Nephron progenitor cell (in vitro differentiated cells): ENCODE data around the gene CACNA2D1.

Experiments used
- DNase-seq: peaks from one replicate; pipeline ENCODE4 v3.0.0; 2021
- H3K27ac Mint-ChIP-seq: 2 replicates; pipeline ENCODE4 v1.8.0; 2021; ENCODE audit warnings: mild to moderate bottlenecking, moderate library complexity, mixed read lengths
- H3K27me3 Mint-ChIP-seq: 2 replicates; pipeline ENCODE4 v1.8.0; 2021; ENCODE audit warnings: mild to moderate bottlenecking, low read depth, mixed read lengths; ENCODE audit not compliant: poor library complexity
- H3K36me3 Mint-ChIP-seq: 2 replicates; pipeline ENCODE4 v1.8.0; 2021; ENCODE audit warnings: low read depth, mixed read lengths
- H3K4me1 Mint-ChIP-seq: 2 replicates; pipeline ENCODE4 v1.8.0; 2021; ENCODE audit warnings: mixed read lengths
- H3K4me3 Mint-ChIP-seq: 2 replicates; pipeline ENCODE4 v1.8.0; 2021; ENCODE audit warnings: mild to moderate bottlenecking, moderate library complexity, mixed read lengths
- H3K9me3 Mint-ChIP-seq: 2 replicates; pipeline ENCODE4 v1.8.0; 2021; ENCODE audit warnings: mild to moderate bottlenecking, moderate library complexity, mixed read lengths
- CTCF ChIP-seq: fragments of 200-600 bp; sonication (generic); IDR thresholded peaks from 2 replicates; pipeline ENCODE4 v1.5.0; 2021; ENCODE audit warnings: antibody characterized with exemption

Gene CACNA2D1

GRCh38 chr7:82029236-82029913 lies 414.2 kb downstream of the CACNA2D1 start:
- DNase-seq, result no peak
- H3K27ac Mint-ChIP-seq, result no peak overlapping the region
- no peak overlapping the region for H3K4me3 Mint-ChIP-seq
- no peak for TF ChIP-seq CTCF
- no peaks in the 10 kb centered on the region for H3K36me3 Mint-ChIP-seq
- no peaks in the 10 kb centered on the region for H3K9me3 Mint-ChIP-seq
- no peaks in the 10 kb centered on the region for H3K4me1 Mint-ChIP-seq
- H3K27me3 Mint-ChIP-seq, result no peaks in the 10 kb centered on the region

- no peak for TF ChIP-seq CTCF
- Mint-ChIP-seq H3K27ac (no peak overlapping the region), H3K4me1 (no peaks in the 10 kb centered on the region), H3K36me3 (no peaks in the 10 kb centered on the region), H3K27me3 (no peaks in the 10 kb centered on the region), H3K9me3 (no peaks in the 10 kb centered on the region), H3K4me3 (no peak overlapping the region)
- no peak for DNase-seq
Observed at GRCh38 chr7:82028097-82028496, 415.5 kb downstream of the CACNA2D1 start.

- no peak overlapping the region for H3K27ac Mint-ChIP-seq
- peaks cover 3% of the 10 kb centered on the region for H3K27me3 Mint-ChIP-seq
- no peaks in the 10 kb centered on the region for H3K36me3 Mint-ChIP-seq
Observed at GRCh38 chr7:82021713-82022112, 421.9 kb downstream of the CACNA2D1 start.

DNA sequence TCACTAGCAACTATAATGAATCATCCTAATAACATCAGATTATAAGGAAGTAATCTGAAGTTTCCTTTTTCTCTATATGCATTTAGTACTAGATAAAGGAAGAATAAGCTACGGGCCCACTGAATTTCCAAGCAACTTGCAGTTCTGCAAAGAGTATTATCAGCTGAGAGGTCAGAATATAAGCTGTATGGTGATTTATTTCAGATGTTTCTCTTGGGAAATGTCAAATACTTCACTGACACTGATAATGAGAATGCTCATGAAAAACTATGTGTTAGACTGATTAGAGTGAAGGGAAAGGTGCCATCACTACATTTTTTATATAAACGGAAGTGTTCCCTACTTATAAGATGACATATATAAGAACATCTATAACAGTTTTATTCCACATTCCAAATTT lies 422.5 kb downstream of the CACNA2D1 start:
- no peaks in the 10 kb centered on the region for H3K9me3 Mint-ChIP-seq
- H3K36me3 Mint-ChIP-seq, result no peaks in the 10 kb centered on the region
- no peak for TF ChIP-seq CTCF
- H3K4me3 Mint-ChIP-seq, result no peak overlapping the region
- no peak overlapping the region for H3K27ac Mint-ChIP-seq
- H3K4me1 Mint-ChIP-seq, result peaks cover 1% of the 10 kb centered on the region
- peaks cover 3% of the 10 kb centered on the region for H3K27me3 Mint-ChIP-seq
- no peak for DNase-seq

More at GRCh38 chr7:82021713-82022112, 421.9 kb downstream of the CACNA2D1 start:
- no peak for DNase-seq
- H3K4me3 Mint-ChIP-seq, result no peak overlapping the region
- TF ChIP-seq CTCF, result no peak
- no peaks in the 10 kb centered on the region for H3K4me1 Mint-ChIP-seq
- no peaks in the 10 kb centered on the region for H3K9me3 Mint-ChIP-seq

DNA sequence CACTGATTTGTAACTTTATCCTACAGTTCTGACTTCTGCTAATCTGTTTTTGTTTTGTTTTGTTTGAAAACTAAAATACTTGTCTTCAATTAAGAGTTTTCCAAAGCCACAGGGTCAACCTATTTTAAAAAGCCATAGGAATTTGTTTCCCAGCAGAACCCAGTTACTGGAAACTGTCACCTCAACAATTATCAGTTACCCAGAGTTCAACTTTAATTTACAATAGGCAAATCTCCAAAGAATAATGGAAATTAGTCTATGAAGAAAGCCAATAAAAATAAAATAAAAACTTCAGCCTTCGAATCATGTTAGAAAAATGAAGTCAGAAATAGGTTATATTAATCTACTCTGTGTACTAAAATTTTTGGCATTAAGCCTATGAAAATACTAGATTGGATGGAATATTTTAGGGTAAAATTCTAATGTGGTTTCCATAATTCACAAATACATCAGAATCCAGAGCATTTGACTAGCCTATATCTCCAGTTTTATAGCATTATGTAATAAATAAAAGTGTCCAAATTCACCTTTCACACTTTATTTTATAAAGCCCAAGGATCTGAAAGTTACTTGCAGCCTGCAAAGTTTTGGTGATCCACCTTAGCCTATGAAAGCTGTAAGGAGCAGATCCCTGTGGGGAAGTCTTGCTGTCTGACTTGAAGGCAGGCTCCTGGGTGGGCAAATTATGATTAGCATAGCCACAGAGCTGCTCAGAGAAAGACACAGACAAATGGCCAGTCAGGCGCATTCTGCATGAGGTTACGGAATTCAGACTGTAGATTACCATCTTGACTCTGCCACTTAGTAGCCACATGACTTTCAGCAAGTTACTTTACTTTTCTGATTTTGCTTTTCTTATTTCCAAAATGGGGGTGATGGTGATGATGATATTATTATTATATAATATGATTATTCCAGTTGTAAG lies 423.8 kb downstream of the CACNA2D1 start:
- Mint-ChIP-seq H3K27ac (no peak overlapping the region), H3K4me1 (peaks cover 6% of the 10 kb centered on the region)

More for the DNA sequence above, 423.8 kb downstream of the CACNA2D1 start:
- no peak overlapping the region for H3K4me3 Mint-ChIP-seq
- no peak for TF ChIP-seq CTCF
- no peaks in the 10 kb centered on the region for H3K36me3 Mint-ChIP-seq
- DNase-seq, result no peak
- no peaks in the 10 kb centered on the region for H3K9me3 Mint-ChIP-seq
- H3K27me3 Mint-ChIP-seq, result peaks cover 3% of the 10 kb centered on the region
